HG03432 (cell line): ENCODE measurements around the gene DNAH7.
"Not testable (repeated sequence)": the region's sequence is repeated elsewhere in the genome, so short reads cannot be mapped to it uniquely, and the experiment has no call there.

Experiments used
- ATAC-seq: cut with Tn5 transposase; IDR thresholded peaks from one replicate; pipeline ENCODE4 v1.9.1; 2021; ENCODE audit warnings: mild to moderate bottlenecking, moderate library complexity; ENCODE audit not compliant: unreplicated experiment

DNAH7 gene

GRCh38 chr2:195984923-195985726 lies 83.5 kb downstream of the DNAH7 start:
- no peak for ATAC-seq

GRCh38 chr2:195967336-195967735 lies 101.3 kb downstream of the DNAH7 start:
- no peak for ATAC-seq

GRCh38 chr2:195961873-195962272 lies 106.8 kb downstream of the DNAH7 start:
- peak; percentile 91 for ATAC-seq

GRCh38 chr2:195959341-195959740 lies 109.3 kb downstream of the DNAH7 start:
- no peak for ATAC-seq

DNA sequence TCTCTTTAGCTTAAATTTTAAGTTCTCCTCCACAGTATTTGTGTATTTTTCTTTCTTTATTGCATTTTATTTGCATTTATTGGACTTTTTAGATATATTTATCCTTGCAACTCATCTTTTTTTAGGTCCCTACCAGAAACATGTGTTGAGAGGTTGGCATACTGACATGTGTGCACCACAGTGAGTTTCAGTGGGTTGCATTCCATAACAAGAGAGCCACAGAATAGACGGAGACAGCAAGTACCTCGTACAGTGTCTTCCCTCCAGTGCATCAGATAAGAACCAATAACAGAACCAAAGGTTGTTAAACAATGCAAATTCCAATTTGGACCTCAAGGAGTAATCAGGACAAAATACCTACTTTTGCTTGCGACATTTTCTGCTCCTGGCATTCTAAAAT lies 111.9 kb downstream of the DNAH7 start:
- no peak for ATAC-seq

DNA sequence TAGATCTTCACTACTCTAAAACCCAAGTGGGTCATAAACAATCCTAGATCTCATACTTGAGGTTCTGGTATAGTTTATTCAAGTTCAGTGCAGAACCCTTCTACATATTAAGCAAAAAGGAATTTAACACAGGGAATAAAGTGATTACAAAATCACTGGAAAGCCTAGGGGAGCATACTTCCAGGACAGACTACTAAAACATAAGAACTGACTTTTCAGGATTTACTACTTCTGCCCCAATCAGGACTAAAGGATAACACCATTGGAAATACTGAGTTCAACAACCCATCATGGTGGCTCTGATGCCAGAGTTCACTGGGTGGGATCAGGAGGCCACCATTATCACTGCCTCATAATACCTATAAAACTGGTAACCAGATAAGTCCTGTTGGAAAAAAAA lies 123.6 kb downstream of the DNAH7 start:
- ATAC-seq = no peak

DNA sequence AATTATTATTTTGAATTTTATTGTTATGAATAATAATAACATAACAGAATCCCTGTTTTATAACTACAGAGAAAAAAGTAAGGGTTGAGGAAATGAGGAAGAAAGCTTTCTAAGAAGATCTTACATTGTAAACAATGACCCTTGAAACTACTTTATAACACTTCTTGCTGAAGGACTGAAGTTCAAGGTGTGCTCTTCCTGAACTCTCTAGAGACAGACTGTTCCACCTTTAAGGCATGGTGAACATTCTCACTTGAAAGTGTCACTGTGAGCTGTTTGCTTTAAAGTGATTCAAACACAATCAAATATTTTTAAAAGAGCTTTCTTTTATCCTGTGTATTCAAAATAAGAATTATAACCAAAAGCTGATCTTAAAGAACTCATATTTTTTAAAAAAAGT lies 131.5 kb downstream of the DNAH7 start:
- no peak for ATAC-seq

- ATAC-seq = no peak
Observed at GRCh38 chr2:195934484-195934883, 134.2 kb downstream of the DNAH7 start.

GRCh38 chr2:195929531-195929930 lies 139.1 kb downstream of the DNAH7 start:
- no peak for ATAC-seq

DNA sequence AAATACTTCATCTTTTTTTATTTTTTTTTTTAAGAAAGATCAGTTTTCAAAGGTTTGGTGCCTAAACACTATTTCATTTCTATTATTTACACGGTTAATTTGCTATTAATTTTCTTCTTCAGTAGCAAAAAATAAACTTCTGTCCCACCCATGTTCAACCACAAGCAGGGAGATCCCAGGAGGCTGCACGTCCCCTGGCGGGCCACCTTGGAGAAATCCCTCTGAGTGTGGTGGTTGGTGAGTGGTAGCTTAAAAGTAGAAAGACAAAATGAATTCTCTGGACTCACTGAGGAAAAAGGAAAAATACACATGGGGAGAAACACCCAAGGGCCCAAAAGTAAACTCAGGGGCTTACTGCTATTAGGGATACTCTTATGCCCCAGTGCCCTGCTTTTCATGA lies 143.5 kb downstream of the DNAH7 start:
- no peak for ATAC-seq

GRCh38 chr2:195923889-195924288 lies 144.7 kb downstream of the DNAH7 start:
- no peak for ATAC-seq

DNA sequence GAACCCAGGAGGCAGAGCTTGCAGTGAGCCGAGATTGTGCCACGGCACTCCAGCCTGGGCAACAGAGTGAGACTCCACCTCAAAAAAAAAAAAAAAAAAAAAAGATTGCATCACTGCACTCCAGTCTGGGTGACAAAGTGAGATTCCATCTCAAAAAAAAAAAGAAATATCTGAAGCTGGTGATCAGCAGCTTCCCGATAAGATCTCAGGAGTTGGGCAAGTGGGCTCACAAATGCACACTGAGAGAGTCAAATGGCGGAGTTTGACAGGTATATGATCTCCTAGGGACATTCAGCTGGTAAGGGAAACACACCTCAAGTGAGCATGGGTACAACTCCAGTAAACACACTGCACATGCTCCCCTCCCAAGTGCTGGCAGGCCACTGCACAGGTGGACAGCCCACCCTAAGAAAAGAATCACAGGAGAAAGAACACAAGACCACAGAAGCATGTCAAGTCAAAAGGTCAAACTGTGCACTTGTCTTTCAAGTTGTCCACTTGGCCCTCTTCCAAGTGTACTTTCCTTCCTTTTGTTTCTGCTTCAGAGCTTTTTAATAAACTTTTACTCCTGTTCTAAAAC lies 151.5 kb downstream of the DNAH7 start:
- ATAC-seq = not testable (repeated sequence)

- ATAC-seq = no peak
Observed at GRCh38 chr2:195912079-195912478, 156.6 kb downstream of the DNAH7 start.

GRCh38 chr2:195910570-195910969 lies 158.1 kb downstream of the DNAH7 start:
- ATAC-seq = no peak

DNA sequence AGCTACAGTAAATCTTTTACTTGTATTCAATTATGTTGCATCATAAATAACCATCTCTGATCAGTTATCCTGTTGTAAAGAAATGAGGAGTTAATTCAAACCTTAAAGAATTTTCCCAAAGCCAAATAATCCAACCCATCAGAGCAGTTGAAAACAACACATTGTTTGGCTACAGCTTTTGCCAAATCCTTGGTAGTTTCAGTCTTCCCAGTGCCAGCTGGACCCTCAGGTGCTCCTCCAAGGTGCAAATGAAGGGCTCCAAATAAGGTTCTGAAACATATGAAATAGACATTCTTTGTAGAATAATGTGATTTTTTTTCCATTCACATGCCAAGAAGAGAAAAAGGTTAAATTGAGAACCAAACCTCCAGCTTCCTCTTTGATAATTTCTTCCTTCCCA lies 158.7 kb downstream of the DNAH7 start:
- ATAC-seq = no peak

DNA sequence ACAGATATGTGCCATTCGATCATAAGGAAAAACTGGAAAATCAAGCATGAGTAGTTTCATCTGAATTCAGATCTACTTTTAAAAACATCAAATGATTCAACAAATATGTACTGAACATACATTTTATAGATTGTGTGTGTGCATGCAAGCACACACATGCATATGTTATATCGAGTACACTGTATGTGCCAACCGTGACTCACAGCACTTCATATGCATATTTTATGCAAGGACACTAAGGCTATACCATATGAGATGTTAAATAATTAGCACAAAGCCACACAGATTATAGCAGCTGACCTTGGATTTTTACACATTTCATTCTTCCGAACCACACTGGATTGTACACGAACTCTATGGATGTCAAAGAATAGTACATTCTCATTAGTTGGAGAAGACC lies 161.2 kb downstream of the DNAH7 start:
- no peak for ATAC-seq

DNA sequence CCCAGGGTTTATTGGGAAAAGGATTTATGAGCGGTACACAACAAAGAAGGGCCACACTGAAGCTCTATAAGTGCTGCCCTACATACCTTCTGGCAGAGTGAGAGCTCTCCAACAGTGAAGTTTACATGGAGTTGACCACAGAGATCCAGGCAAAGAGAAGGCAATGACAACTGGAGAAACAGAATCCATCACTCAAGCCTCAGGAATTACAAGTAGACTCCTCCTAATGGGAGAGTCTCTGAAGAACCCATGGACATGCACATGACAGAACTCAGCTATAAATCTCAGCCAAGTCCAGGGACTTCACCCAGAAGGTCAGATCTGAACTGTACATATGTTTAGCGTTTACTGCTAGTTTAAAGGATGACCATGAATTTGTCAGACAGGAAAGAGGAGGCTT lies 164.7 kb downstream of the DNAH7 start:
- no peak for ATAC-seq

- ATAC-seq = no peak
Observed at GRCh38 chr2:195902857-195903256, 165.8 kb downstream of the DNAH7 start.

GRCh38 chr2:195899226-195899625 lies 169.4 kb downstream of the DNAH7 start:
- no peak for ATAC-seq

DNA sequence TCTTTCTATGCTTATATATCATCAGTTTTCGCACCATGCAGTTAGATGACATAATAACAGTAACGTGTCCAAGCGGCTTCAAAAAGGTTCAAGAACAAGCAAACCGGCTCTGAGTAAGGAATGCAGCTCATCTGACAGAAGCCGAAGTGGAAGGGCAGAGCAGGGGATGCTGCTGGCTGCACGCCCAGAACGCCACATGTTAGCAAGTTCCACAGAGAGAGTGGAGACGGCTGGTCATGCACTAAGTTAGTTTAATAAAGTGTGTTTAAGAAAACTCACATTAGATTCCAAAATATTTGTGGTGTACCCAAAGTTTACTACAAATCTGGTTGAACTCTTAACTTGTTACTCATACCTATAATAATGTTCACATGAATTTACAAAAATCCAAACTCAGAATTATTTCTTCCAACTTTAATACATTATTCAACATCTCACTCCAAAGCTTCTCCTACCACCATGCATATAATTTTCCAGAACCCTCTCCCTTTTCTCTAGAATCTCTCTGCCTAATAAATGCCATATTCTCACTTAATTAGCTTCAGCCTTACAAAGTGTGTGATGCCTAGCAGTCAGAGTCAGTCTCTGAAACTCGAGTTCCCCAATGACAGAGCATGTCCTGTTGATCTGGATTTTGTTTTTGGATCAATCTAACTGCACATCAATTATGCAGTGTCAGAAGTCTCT lies 170.0 kb downstream of the DNAH7 start:
- no peak for ATAC-seq

- ATAC-seq = no peak
Observed at GRCh38 chr2:195891081-195891480, 177.6 kb downstream of the DNAH7 start.

DNA sequence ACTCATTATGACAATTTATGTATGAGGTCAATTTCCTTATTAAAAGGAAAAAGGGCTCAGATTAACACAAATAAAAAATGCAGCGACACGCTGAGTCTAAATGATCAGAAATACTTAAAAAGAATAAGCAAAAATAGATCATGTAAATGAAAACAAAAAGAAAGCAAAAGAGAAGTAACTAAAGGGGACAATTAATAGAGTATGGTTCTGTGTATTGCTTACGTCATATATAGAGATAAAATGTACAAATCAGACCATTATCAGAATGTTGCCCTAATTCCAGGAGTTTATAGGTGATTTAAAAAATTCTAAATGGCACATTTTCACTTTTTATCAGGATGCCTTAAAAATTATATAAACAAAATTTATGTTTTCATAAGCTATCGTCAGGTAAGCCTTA lies 189.5 kb downstream of the DNAH7 start:
- no peak for ATAC-seq
